ENCODE measurements around the gene PRICKLE4. TPM values are rescaled to one million over a fixed set of nuclear protein-coding genes. Genes with fewer than 3 reads are reported as not detected.

The PRICKLE4 gene
- total and polyA plus RNA-seq, 2 of the 13 experiments (the other 11 are each of a cell fraction or from before 2014, with no cell fraction given), result 0.92 to 1.2 TPM

GRCh38 chr6:41735427-41736185 lies 45.0 kb upstream of the PRICKLE4 start, which contains the start of gene TFEB:
TFEB (minus strand) TSS chr6:41735608; CDS start chr6:41691213, 44,395 bp downstream.
- peak within 1 kb of the TSS; percentile 57 for H3K27ac ChIP-seq (ENCODE audit: extremely low read length, insufficient read depth, low read length)
- no TSS peak for BruUV-seq (replicated peaks)
- POLR2A ChIA-PET, result interaction anchor here (1.0 to 10.4 kb wide), 10 partner anchors 11 to 279 kb away, joined by 3 to 120 read pairs (median 14); partner anchors contain the start of genes FRS3, PGC and TOMM6
- WGBS (ENCODE audit: low lambda C conversion rate), result 21% methylated on average over 16 of the region's 50 CpGs
- H3K27me3 ChIP-seq (ENCODE audit: control insufficient read depth in 1 of 2, insufficient read depth in 2 of 2, low read length in 2 of 2), result no peaks in the 10 kb centered on the region; a peak in 1 of 5 replicates
- H3K4me2 ChIP-seq (ENCODE audit: low read depth, low read length), result peak within 1 kb of the TSS; percentile 90
- FAIRE-seq (peak; percentile 90), DNase-seq (ENCODE audit: low spot score) (peak; percentile 90), ATAC-seq (peak; percentile 60)
- H2AFZ ChIP-seq (ENCODE audit: low read length), result peak within 1 kb of the TSS; percentile 35
- peak within 1 kb of the TSS; percentile 51 to 83 (median 76) for H3K4me3 ChIP-seq (replicated peaks in 1 of 3; ENCODE audit: insufficient read depth in 1 of 3, low read depth in 2 of 3, low read length in 3 of 3)
- in situ Hi-C loops (cut with HindIII; ENCODE audit: extremely low pct_ligation_motif_present, low pct_unique_long_range_greater_than_20kb), result loop anchor here (5.0 kb wide), 1 partner anchor 42 kb away; the partner anchor contains the start of gene FRS3
- H3K9me3 ChIP-seq (ENCODE audit: low read length), result no peaks in the 10 kb centered on the region
- CTCF ChIA-PET (ENCODE audit: low intra/inter-chr PET ratio, low total read pairs), result interaction anchor here (1.0 to 3.0 kb wide), 4 partner anchors 40 to 52 kb away, joined by 5 to 44 read pairs (median 8); partner anchors contain the start of genes FRS3 and TOMM6
- H3K36me3 ChIP-seq (replicated peaks in 1 of 2; ENCODE audit: control insufficient read depth in 1 of 2, insufficient read depth in 2 of 2, low read length in 2 of 2), result no peaks in the 10 kb centered on the region
- H3K79me2 ChIP-seq (ENCODE audit: insufficient read depth, low read length), result peaks cover 3% of the 10 kb centered on the region
- no peaks in the 10 kb centered on the region for H4K20me1 ChIP-seq (ENCODE audit: insufficient read depth, low read length)
- intact Hi-C loops (cut with micrococcal nuclease; ENCODE audit: unreplicated experiment), result loop anchor here (1.0 to 2.0 kb wide), 3 partner anchors 12 to 41 kb away; partner anchors contain the start of gene PGC
- H3K9ac ChIP-seq (ENCODE audit: insufficient read depth, low read depth, low read length), result peak within 1 kb of the TSS; percentile 73
- peaks cover 64% of the 10 kb centered on the region for H3K4me1 ChIP-seq (ENCODE audit: insufficient read depth, low read length)
- TF ChIP-seq MXI1 (IDR thresholded peaks at IDR 0.05; ENCODE audit: borderline replicate concordance, low read depth, low read length) (peak; percentile 83; the same call in 1 of the 3 replicates), KLF16 (CRISPR knock-in tag; IDR thresholded peaks at IDR 0.05) (peak in 1 of 2 experiments; percentile 91; a peak in 2 of 4 replicates), IRX3 (CRISPR knock-in tag; IDR thresholded peaks at IDR 0.05; ENCODE audit: borderline replicate concordance, low read depth) (no peak; the same call in 1 of the 2 replicates), HNF4A (CRISPR knock-in tag; IDR thresholded peaks at IDR 0.05) (peak; percentile 47), FOXM1 (CRISPR knock-in tag; IDR thresholded peaks at IDR 0.05) (no peak), ZNF746 (CRISPR knock-in tag; IDR thresholded peaks at IDR 0.05) (peak; percentile 56), XBP1 (CRISPR knock-in tag; IDR thresholded peaks at IDR 0.05) (no peak), RXRA (CRISPR knock-in tag; IDR thresholded peaks at IDR 0.05) (0 out of 2 replicates have a peak, but pooled peaks have one; percentile 48), ZNF609 (CRISPR knock-in tag; IDR thresholded peaks at IDR 0.05; ENCODE audit: borderline replicate concordance) (peak; percentile 66; the same call in 1 of the 2 replicates), POLR2AphosphoS5 (IDR thresholded peaks at IDR 0.05; ENCODE audit: low read depth, low read length) (no peak), FOXA3 (CRISPR knock-in tag; IDR thresholded peaks at IDR 0.05) (peak; percentile 74), ZBTB14 (CRISPR knock-in tag; IDR thresholded peaks at IDR 0.05) (peak; percentile 17; the same call in 1 of the 2 replicates), ZBTB2 (CRISPR knock-in tag; IDR thresholded peaks at IDR 0.05; ENCODE audit: low read depth) (peak; percentile 89)

Measured in HepG2 (cell line).